Activated T-cell treated with anti-CD3 and anti-CD28 coated beads, Interleukin-2, amount 50 U/mL, for 24 hours (primary cell): ENCODE results near the gene IL1RAPL2.

ENCODE experiments used
- DNase-seq: peaks from one replicate; pipeline ENCODE4 v3.0.0-alpha.2; 2020
- H3K27ac Mint-ChIP-seq: 2 replicates; pipeline ENCODE4 v1.8.0; 2020; ENCODE audit warnings: mild to moderate bottlenecking, mixed read lengths
- H3K27me3 Mint-ChIP-seq: 2 replicates; pipeline ENCODE4 v1.8.0; 2020; ENCODE audit warnings: mixed read lengths
- H3K36me3 Mint-ChIP-seq: 2 replicates; pipeline ENCODE4 v1.8.0; 2020; ENCODE audit warnings: low read depth, mixed read lengths
- H3K4me1 Mint-ChIP-seq: 2 replicates; pipeline ENCODE4 v1.8.0; 2020; ENCODE audit warnings: low read depth, mixed read lengths
- H3K4me3 Mint-ChIP-seq: 2 replicates; pipeline ENCODE4 v1.8.0; 2020; ENCODE audit warnings: mild to moderate bottlenecking, moderate library complexity, mixed read lengths
- H3K9me3 Mint-ChIP-seq: 2 replicates; pipeline ENCODE4 v1.8.0; 2020; ENCODE audit warnings: mixed read lengths

The IL1RAPL2 gene

DNA sequence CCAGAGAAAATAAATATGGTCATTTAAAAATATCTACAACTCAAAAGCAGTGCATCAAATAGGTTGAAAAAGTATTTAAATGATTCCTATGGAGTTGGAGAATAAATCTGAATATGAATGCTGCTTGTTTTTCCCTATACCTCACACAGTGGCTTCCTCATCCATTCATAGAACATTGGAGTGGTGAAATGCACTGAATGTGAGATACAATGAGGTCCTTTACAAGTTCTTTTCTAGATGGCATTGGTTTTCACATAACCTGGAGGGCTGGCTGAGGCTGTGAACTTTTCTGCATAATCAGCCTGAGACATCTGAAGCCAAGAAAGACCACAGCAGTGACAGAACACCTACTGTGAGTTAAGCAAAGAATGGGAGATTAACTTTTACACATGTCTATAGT lies 977.3 kb downstream of the IL1RAPL2 start:
- Mint-ChIP-seq H3K4me1 (no peaks in the 10 kb centered on the region), H3K4me3 (no peak overlapping the region), H3K9me3 (peaks cover 3% of the 10 kb centered on the region), H3K27ac (no peak overlapping the region), H3K36me3 (no peaks in the 10 kb centered on the region), H3K27me3 (peaks cover 23% of the 10 kb centered on the region)
- no peak for DNase-seq

- H3K4me3 Mint-ChIP-seq, result no peak overlapping the region
- no peak for DNase-seq
- no peak overlapping the region for H3K27ac Mint-ChIP-seq
- no peaks in the 10 kb centered on the region for H3K9me3 Mint-ChIP-seq
- peaks cover 21% of the 10 kb centered on the region for H3K27me3 Mint-ChIP-seq
- H3K4me1 Mint-ChIP-seq, result no peaks in the 10 kb centered on the region
- H3K36me3 Mint-ChIP-seq, result no peaks in the 10 kb centered on the region
Observed at GRCh38 chrX:105550043-105550663, 984.2 kb downstream of the IL1RAPL2 start.

GRCh38 chrX:105552395-105552794 lies 986.4 kb downstream of the IL1RAPL2 start:
- H3K27ac Mint-ChIP-seq, result no peak overlapping the region
- H3K27me3 Mint-ChIP-seq, result peaks cover 15% of the 10 kb centered on the region
- H3K36me3 Mint-ChIP-seq, result no peaks in the 10 kb centered on the region
- no peaks in the 10 kb centered on the region for H3K4me1 Mint-ChIP-seq
- no peaks in the 10 kb centered on the region for H3K9me3 Mint-ChIP-seq
- no peak overlapping the region for H3K4me3 Mint-ChIP-seq
- no peak for DNase-seq

- no peak overlapping the region for H3K27ac Mint-ChIP-seq
- H3K9me3 Mint-ChIP-seq, result no peaks in the 10 kb centered on the region
- peaks cover 14% of the 10 kb centered on the region for H3K27me3 Mint-ChIP-seq
- no peak overlapping the region for H3K4me3 Mint-ChIP-seq
- no peaks in the 10 kb centered on the region for H3K36me3 Mint-ChIP-seq
- no peaks in the 10 kb centered on the region for H3K4me1 Mint-ChIP-seq
- no peak for DNase-seq
Observed at GRCh38 chrX:105553118-105553517, 987.1 kb downstream of the IL1RAPL2 start.

GRCh38 chrX:105564501-105564900 lies 998.5 kb downstream of the IL1RAPL2 start:
- H3K36me3 Mint-ChIP-seq, result no peaks in the 10 kb centered on the region
- H3K27me3 Mint-ChIP-seq, result peaks cover 6% of the 10 kb centered on the region
- no peak overlapping the region for H3K27ac Mint-ChIP-seq

GRCh38 chrX:105565856-105566255 lies 999.9 kb downstream of the IL1RAPL2 start:
- DNase-seq, result no peak
- Mint-ChIP-seq H3K4me3 (no peak overlapping the region), H3K27me3 (peaks cover 3% of the 10 kb centered on the region), H3K9me3 (no peaks in the 10 kb centered on the region), H3K27ac (no peak overlapping the region), H3K36me3 (no peaks in the 10 kb centered on the region), H3K4me1 (no peaks in the 10 kb centered on the region)

More at GRCh38 chrX:105564501-105564900, 998.5 kb downstream of the IL1RAPL2 start:
- H3K9me3 Mint-ChIP-seq, result no peaks in the 10 kb centered on the region
- no peak overlapping the region for H3K4me3 Mint-ChIP-seq
- no peaks in the 10 kb centered on the region for H3K4me1 Mint-ChIP-seq
- DNase-seq, result no peak

DNA sequence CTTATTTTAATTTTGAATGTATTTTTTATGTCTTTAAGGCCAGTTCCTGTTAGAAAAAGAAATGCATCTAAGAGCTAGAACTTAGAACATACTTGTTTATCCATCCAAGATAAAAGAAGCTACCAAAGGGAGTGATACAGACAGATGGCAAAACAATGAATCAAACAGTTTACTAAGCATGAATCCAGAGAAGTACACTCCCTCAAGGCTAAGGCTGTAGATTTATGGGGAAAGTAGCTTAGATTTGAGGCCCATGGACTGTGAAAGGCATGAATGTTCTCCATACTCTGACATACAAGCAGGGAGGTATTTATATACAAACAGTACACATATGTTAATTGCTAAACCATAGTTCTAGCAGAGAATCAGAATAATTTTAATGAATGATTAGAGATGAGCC lies 1001.1 kb downstream of the IL1RAPL2 start:
- Mint-ChIP-seq H3K36me3 (no peaks in the 10 kb centered on the region), H3K4me1 (no peaks in the 10 kb centered on the region), H3K27me3 (peaks cover 3% of the 10 kb centered on the region), H3K4me3 (no peak overlapping the region), H3K27ac (no peak overlapping the region), H3K9me3 (no peaks in the 10 kb centered on the region)
- DNase-seq, result no peak

DNA sequence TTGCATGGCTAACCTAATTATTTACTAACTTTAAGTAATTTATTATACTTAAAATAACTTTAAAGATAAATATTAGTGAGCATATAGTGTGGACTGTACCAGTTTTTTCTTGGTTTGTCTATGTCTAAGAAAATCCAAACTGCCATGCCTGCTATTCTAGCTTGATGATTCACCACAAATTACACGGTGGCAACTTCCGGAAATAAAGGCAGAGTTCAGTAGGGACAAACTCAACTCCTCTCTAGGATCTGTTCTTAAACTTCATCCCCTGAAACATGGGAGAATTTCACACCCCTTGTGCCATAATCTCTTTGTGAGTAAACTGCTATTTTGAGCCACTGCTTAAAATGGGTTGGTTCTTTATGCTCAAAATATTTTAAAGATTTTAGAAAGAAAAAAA lies 1042.7 kb downstream of the IL1RAPL2 start:
- DNase-seq, result no peak
- Mint-ChIP-seq H3K9me3 (no peaks in the 10 kb centered on the region), H3K4me1 (no peaks in the 10 kb centered on the region), H3K4me3 (no peak overlapping the region), H3K36me3 (no peaks in the 10 kb centered on the region), H3K27me3 (peaks cover 2% of the 10 kb centered on the region), H3K27ac (no peak overlapping the region)

DNA sequence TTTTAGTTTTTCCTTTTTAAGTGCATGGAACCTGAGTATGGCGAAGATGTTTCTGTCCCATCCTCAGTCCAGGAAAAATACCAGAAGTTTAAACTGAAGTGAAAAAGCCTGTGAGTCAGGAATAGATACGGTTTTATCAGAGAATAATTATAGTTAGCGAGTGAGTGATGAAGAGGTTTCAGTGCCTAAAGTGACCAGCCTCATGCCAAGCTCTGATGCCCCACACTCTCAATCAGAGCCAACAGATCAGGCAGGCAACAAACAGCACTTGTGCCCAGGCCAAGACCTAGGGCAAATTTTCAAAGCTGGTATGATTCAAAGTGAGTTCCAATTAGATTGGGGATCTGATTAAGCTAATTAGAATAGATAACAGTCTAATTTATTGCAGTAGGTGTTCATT lies 1043.5 kb downstream of the IL1RAPL2 start:
- no peak overlapping the region for H3K4me3 Mint-ChIP-seq
- H3K27ac Mint-ChIP-seq, result no peak overlapping the region
- DNase-seq, result no peak
- peaks cover 2% of the 10 kb centered on the region for H3K27me3 Mint-ChIP-seq
- H3K36me3 Mint-ChIP-seq, result no peaks in the 10 kb centered on the region
- no peaks in the 10 kb centered on the region for H3K4me1 Mint-ChIP-seq
- H3K9me3 Mint-ChIP-seq, result no peaks in the 10 kb centered on the region

DNA sequence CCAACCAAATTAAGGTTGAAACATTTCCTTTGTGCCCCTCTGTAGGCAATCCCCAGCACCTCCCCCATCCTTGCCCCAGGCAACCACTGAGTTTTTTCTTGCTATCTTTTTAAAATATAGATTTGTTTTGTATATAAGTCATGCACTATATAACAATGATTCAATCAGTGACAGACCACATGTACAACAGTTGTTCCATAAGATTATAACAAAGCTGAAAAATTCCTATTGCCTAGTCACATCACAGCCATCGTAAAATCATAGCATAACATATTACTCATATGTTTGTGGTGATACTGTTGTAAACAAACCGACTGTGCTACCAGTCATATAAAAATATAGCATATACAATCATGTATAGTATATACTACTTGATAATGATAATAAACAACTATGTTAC lies 1044.4 kb downstream of the IL1RAPL2 start:
- Mint-ChIP-seq H3K27me3 (peaks cover 2% of the 10 kb centered on the region), H3K4me3 (no peak overlapping the region), H3K4me1 (no peaks in the 10 kb centered on the region), H3K9me3 (no peaks in the 10 kb centered on the region), H3K27ac (no peak overlapping the region), H3K36me3 (no peaks in the 10 kb centered on the region)
- DNase-seq, result no peak

- Mint-ChIP-seq H3K4me1 (no peaks in the 10 kb centered on the region), H3K27me3 (peaks cover 8% of the 10 kb centered on the region), H3K4me3 (no peak overlapping the region), H3K9me3 (no peaks in the 10 kb centered on the region), H3K27ac (no peak overlapping the region), H3K36me3 (no peaks in the 10 kb centered on the region)
- DNase-seq, result no peak
Observed at GRCh38 chrX:105618393-105619101, 1052.5 kb downstream of the IL1RAPL2 start.

DNA sequence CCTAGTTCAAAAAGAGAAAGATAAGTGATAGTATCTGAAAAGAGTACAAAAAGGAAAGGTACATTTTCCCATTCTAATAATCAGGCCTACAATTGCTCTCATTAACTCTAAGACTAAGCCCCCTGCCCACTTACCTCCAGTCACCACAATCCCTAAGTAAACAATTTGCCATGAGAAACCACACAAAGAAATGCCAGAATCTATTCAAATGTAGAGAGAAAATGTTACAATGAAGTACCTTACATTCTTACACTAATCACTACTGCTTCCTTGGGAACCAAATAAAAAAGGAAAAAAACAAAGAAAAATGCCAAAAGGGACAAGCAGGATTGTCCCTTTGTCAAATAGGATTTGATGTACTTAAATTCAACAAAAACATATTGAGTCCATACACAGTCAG lies 1068.2 kb downstream of the IL1RAPL2 start:
- H3K4me1 Mint-ChIP-seq, result no peaks in the 10 kb centered on the region
- H3K4me3 Mint-ChIP-seq, result no peak overlapping the region

GRCh38 chrX:105635794-105636193 lies 1069.8 kb downstream of the IL1RAPL2 start:
- no peak overlapping the region for H3K27ac Mint-ChIP-seq
- DNase-seq, result no peak
- H3K4me1 Mint-ChIP-seq, result no peaks in the 10 kb centered on the region
- no peak overlapping the region for H3K4me3 Mint-ChIP-seq
- no peaks in the 10 kb centered on the region for H3K36me3 Mint-ChIP-seq
- peaks cover 13% of the 10 kb centered on the region for H3K27me3 Mint-ChIP-seq
- peaks cover 2% of the 10 kb centered on the region for H3K9me3 Mint-ChIP-seq

More for the DNA sequence above, 1068.2 kb downstream of the IL1RAPL2 start:
- peaks cover 11% of the 10 kb centered on the region for H3K27me3 Mint-ChIP-seq
- H3K9me3 Mint-ChIP-seq, result peaks cover 2% of the 10 kb centered on the region
- H3K36me3 Mint-ChIP-seq, result no peaks in the 10 kb centered on the region
- no peak overlapping the region for H3K27ac Mint-ChIP-seq
- no peak for DNase-seq

DNA sequence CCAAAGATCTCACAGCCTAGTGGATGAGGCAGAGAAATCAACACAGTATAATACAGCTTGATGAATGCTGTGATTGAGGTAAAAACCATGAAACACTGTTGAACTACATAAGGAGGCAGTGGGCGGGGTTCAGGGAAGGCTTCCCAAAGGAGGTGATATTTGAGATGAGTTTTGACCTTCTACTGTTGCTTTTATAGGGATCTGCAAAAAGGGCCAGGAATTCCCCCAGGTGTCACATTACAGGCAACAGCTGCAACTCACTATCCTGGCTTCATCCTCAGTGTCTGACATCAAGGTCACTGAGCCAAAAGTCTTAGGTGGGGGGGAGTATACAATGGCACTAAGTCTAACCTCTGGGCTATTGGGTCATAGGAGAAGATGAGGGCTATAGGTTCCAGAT lies 1070.7 kb downstream of the IL1RAPL2 start:
- no peak for DNase-seq
- no peak overlapping the region for H3K4me3 Mint-ChIP-seq
- no peaks in the 10 kb centered on the region for H3K36me3 Mint-ChIP-seq
- H3K27me3 Mint-ChIP-seq, result peaks cover 13% of the 10 kb centered on the region
- no peaks in the 10 kb centered on the region for H3K4me1 Mint-ChIP-seq
- H3K27ac Mint-ChIP-seq, result no peak overlapping the region
- peaks cover 2% of the 10 kb centered on the region for H3K9me3 Mint-ChIP-seq

GRCh38 chrX:105645667-105646357 lies 1079.8 kb downstream of the IL1RAPL2 start:
- H3K4me1 Mint-ChIP-seq, result no peaks in the 10 kb centered on the region
- H3K27me3 Mint-ChIP-seq, result peaks cover 13% of the 10 kb centered on the region
- no peak overlapping the region for H3K27ac Mint-ChIP-seq
- DNase-seq, result no peak
- no peak overlapping the region for H3K4me3 Mint-ChIP-seq
- no peaks in the 10 kb centered on the region for H3K9me3 Mint-ChIP-seq
- H3K36me3 Mint-ChIP-seq, result no peaks in the 10 kb centered on the region
